Measurements from ENCODE around the gene ANAPC16. TPM values are rescaled to one million over a fixed set of nuclear protein-coding genes. Genes with fewer than 3 reads are reported as not detected.

ANAPC16 gene
- total RNA-seq, 1 donor, result 61.7 TPM

DNA sequence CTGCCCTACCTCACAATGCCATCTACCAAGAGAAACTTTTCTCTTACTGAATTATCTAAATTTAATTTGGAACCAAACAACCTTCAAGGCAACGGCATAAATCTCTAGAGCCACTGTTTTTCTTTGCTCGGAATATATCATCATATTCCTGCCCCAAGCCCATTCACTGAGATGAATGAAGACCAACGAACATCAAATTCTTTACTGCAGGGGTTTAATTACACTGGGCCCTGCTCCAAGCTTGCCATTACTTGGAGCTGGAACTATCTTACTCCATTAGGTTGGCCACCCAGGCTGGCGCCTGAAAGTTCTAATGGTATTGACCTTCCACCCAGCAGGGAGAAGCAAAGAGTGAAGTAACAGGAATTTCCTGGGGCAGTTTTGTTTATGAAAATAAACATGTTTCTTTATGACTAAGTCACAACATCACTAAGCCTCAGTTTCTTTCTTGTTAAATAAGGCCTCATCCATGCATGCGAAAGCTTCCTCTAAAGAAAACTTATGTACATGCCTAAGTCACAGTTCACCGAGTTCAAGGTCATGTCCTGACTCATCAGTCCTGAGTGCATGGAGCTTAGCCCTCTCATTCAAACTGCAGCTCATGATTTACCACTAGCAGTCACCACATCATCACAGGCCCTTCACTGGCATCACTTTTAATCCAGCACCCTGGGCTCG is 42.1 kb upstream of the ANAPC16 start:
- TF ChIP-seq CTCF (IDR thresholded peaks at IDR 0.05; ENCODE audit: insufficient read depth, low read length), result no peak
- DNase-seq (ENCODE audit: low read depth), result no peak
- H3K4me3 ChIP-seq (ENCODE audit: low read depth, low read length), result no peak overlapping the region

DNA sequence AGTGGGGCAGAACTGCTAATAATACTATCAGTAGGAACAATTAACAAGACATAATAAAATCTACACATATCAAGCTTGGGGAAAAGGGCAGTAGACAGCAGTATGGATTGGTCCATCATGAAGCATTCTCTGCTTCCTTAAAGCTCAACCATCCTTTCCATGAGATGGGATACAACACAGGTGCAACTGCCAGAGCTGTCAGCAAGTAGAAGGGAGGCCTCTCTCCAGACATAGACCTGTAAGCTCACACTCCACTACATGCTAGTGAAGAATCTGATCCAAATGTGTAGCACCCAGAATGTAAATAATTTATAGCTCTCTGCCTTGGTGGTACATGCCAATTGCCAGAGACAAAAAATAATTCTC is 41.5 kb upstream of the ANAPC16 start:
- no peak overlapping the region for H3K4me3 ChIP-seq (ENCODE audit: low read depth, low read length)
- no peak for DNase-seq (ENCODE audit: low read depth)
- no peak for TF ChIP-seq CTCF (IDR thresholded peaks at IDR 0.05; ENCODE audit: insufficient read depth, low read length)

DNA sequence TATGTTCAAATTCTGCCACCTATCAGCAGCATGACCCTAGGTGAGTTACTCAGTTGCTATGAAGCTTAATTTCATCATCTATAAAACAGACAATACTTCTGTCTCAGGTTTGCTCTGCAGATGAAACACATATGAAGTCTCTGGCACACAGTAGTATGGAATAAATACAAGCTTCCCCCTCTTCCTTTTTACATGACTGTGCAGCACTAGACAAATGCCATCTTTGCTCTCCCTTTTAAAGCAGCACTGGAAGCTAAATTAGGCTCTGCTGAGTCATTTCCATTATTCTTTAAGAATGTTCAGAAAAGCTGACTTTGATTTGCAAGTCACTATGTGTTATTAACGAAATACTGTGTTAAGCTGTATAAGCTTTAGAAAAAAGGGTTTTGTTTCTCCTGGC is 40.7 kb upstream of the ANAPC16 start:
- DNase-seq (ENCODE audit: low read depth), result peak; percentile 62
- no peak overlapping the region for H3K4me3 ChIP-seq (ENCODE audit: low read depth, low read length)
- TF ChIP-seq CTCF (IDR thresholded peaks at IDR 0.05; ENCODE audit: insufficient read depth, low read length), result no peak

- DNase-seq (ENCODE audit: low read depth), result no peak
- H3K4me3 ChIP-seq (ENCODE audit: low read depth, low read length), result no peak overlapping the region
- no peak for TF ChIP-seq CTCF (IDR thresholded peaks at IDR 0.05; ENCODE audit: insufficient read depth, low read length)
Measured at GRCh38 chr10:72176701-72177100, 39.1 kb upstream of the ANAPC16 start.

DNA sequence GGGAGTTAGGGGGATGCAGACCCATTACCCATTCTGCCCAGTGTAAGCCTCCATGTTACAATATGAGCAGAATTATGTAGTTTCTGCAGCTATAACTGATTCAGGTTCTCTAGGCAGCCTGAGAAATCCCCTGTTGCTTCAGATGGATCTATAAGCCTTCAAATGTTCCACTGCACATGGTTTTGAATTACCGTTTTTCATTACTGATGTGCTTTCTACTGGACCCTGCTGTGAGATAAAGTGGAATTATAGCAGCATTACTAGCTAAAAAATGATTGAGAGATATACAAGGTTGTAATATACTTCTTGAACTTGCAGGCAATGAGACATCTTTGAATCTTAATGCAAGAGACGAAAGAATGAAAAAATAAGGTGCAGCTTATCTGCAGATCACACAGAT is 38.4 kb upstream of the ANAPC16 start:
- no peak for DNase-seq (ENCODE audit: low read depth)
- no peak overlapping the region for H3K4me3 ChIP-seq (ENCODE audit: low read depth, low read length)
- no peak for TF ChIP-seq CTCF (IDR thresholded peaks at IDR 0.05; ENCODE audit: insufficient read depth, low read length)

- H3K4me3 ChIP-seq (ENCODE audit: low read depth, low read length), result no peak overlapping the region
- TF ChIP-seq CTCF (IDR thresholded peaks at IDR 0.05; ENCODE audit: insufficient read depth, low read length), result no peak
- DNase-seq (ENCODE audit: low read depth), result no peak
Measured at GRCh38 chr10:72184156-72184555, 31.7 kb upstream of the ANAPC16 start.

All from fibroblast of the aortic adventitia (primary cell).